Erythroblast (primary cell): ENCODE data around the gene NYAP2.

Experiments
- GATA1 ChIP-seq: IDR thresholded peaks from 2 replicates; pipeline ENCODE4 v1.6.1; 2011; ENCODE audit warnings: low read depth, mild to moderate bottlenecking, control low read depth, low read length, moderate library complexity
- POLR2A ChIP-seq: IDR thresholded peaks from 2 replicates; pipeline ENCODE4 v1.6.1; 2011; ENCODE audit warnings: mild to moderate bottlenecking, low read length

- TF ChIP-seq POLR2A, result no peak
- no peak for TF ChIP-seq GATA1
These were observed 132.6 kb downstream of the NYAP2 start for GRCh38 chr2:225532096-225532495.
